Epithelial cell of proximal tubule (primary cell): ENCODE results near the gene MTCH1. TPM values are rescaled to one million over a fixed set of nuclear protein-coding genes. Genes with fewer than 3 reads are reported as not detected.

Experiments used
- DNase-seq: peaks from one replicate; pipeline ENCODE4 v3.0.0-alpha.2; 2011; ENCODE audit warnings: low read depth
- H3K4me3 ChIP-seq: 2 replicates; pipeline ENCODE4 v1.5.1; 2011; ENCODE audit warnings: low read depth, mild to moderate bottlenecking, low read length
- total RNA-seq: library from RNA; depleted of rRNA; stranded (reverse); fragments of >200 nt; gene quantifications from 2 replicates; pipeline ENCODE4 v1.2.3, GENCODE V29; 2015
- TF ChIP-seq, protein P1 (sequence below): conservative IDR thresholded peaks from 2 replicates; pipeline ENCODE4 v1.5.1; 2012; ENCODE audit warnings: low read depth, mild to moderate bottlenecking, low read length

MTCH1 gene
- total RNA-seq, 1 donor from 2014 or later: 235 TPM

DNA sequence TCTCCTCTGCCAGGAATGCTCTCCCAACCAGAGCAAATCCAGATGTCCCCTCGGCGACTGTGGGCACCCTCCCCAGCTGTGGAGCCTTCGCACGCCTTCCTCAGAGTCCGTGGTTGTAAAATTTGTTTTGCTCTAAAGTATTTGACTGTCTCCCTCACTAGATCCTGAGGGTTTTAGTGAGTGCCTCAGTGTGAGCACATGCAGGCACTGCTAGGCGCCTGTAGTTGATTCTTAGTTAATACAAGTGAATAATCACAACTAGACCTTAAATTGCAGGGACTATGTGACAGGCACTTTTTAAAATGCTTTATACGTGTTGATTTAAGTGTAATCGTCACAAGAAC, 680 bp upstream of the MTCH1 start:
- TF ChIP-seq, protein P1, sequence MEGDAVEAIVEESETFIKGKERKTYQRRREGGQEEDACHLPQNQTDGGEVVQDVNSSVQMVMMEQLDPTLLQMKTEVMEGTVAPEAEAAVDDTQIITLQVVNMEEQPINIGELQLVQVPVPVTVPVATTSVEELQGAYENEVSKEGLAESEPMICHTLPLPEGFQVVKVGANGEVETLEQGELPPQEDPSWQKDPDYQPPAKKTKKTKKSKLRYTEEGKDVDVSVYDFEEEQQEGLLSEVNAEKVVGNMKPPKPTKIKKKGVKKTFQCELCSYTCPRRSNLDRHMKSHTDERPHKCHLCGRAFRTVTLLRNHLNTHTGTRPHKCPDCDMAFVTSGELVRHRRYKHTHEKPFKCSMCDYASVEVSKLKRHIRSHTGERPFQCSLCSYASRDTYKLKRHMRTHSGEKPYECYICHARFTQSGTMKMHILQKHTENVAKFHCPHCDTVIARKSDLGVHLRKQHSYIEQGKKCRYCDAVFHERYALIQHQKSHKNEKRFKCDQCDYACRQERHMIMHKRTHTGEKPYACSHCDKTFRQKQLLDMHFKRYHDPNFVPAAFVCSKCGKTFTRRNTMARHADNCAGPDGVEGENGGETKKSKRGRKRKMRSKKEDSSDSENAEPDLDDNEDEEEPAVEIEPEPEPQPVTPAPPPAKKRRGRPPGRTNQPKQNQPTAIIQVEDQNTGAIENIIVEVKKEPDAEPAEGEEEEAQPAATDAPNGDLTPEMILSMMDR: no peak
- H3K4me3 ChIP-seq: peak overlapping the region; percentile 97
- no peak for DNase-seq

GRCh38 chr6:36985417-36985807, 584 bp downstream of the MTCH1 start:
- DNase-seq: no peak
- peak overlapping the region; percentile 97 for H3K4me3 ChIP-seq
- TF ChIP-seq, protein P1: no peak

DNA sequence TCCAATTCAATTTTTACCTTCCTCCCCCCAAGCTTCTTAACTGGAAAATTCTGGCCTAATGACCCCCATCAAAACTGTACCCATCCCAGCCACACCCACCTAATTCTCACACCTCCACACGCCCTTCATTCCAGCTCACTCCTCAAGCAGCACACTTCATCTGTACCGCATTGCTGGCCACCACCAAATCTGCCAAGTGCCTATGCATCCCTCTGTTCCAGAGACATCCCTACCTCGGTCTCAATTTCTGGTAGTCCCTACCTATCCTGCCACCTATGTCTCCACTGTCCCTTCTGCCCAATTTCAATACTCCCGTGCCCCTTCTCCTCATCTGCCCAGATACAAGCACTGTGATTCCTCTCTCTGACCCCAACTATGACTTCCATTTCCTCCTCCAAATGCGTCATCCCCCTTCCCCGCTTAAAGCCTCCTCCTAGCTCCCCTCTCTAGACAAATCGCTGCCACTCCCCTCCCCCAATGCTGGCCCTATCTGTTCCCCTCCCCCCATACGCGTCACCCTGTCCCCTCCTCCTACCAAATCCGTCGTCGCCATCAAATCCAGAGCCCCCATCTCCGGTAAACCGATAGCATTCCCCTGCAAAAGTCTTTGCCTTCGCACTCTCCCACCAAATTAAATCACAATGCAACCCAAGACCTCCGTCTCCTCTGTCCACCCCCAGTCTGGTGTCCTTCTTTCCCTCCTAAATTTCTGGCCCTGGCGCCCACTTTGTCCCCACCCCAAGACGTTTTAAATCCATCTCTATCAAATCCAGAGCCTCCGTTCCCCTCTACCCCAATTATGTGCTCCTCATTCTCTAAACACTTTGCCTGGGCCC, 1.2 kb downstream of the MTCH1 start:
- H3K4me3 ChIP-seq: peak overlapping the region; percentile 97
- TF ChIP-seq, protein P1: no peak
- no peak for DNase-seq

GRCh38 chr6:36983538-36983937, 2.5 kb downstream of the MTCH1 start:
- H3K4me3 ChIP-seq: peak overlapping the region; percentile 97
- no peak for DNase-seq

DNA sequence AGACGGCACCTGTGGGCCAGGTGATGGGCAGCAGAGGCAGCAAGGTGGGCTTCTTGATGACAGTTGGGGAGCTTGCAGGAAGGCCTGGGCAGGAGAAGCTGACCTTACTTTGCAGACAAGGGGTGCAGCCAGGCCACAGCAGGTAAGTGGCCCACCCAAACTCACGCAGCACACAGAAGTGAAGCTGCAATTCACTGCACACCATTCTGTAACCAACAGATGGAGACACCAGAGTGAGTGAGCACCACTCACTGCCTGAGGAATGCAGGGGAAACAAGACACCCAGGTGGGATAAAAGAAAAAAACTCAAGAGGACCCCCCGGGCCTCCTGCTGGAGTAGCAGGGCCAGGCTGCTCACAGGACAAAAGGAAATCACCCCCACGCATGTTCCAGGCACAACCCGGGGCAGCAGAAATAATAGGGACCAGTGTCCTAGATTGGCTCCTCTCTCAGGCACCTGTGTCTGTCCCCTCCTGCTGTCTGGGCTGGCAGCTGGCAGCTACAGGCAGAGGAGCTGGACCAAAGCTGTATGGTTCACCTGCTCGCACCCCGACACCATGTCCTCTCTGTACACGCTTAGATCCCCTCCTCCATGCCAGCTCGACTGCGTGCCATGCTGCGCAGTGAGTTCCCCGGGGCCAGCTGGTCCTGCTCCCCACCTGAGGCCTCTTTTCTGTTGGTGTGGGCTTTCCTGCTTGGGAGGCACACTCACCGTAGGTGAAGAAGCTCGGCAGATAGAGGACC, 4.9 kb downstream of the MTCH1 start:
- DNase-seq: no peak
- TF ChIP-seq, protein P1: peak; percentile 34
- no peak overlapping the region for H3K4me3 ChIP-seq

More at GRCh38 chr6:36983538-36983937, 2.5 kb downstream of the MTCH1 start:
- TF ChIP-seq, protein P1: no peak

GRCh38 chr6:36980129-36980528, 5.9 kb downstream of the MTCH1 start:
- no peak overlapping the region for H3K4me3 ChIP-seq
- no peak for DNase-seq
- TF ChIP-seq, protein P1: no peak
